ENCODE results near the gene CAVIN4. TPM values are rescaled to one million over a fixed set of nuclear protein-coding genes. Genes with fewer than 3 reads are reported as not detected.

The CAVIN4 gene
- total RNA-seq, 1 donor from 2014 or later = 0.62 TPM

DNA sequence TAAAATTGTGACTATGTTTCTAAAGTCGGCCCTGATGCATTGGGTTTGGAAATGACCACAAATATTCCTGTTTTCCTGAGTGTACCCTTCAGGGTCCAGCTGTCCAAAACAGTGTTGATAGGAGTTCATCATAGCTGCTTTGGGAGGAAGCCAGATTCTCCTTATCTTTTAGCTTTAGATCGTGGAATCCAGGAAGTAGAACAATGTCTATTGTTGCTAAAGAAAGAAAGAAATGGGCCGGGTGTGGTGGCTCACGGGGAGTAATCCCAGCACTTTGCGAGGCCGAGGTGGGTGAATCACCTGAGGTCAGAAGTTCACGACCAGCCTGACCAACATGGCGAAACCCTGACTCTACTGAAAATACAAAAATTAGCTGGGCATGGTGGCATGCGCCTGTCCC lies 9.5 kb downstream of the CAVIN4 start:
- Mint-ChIP-seq H3K4me3 (ENCODE audit: unreplicated experiment) (no peak overlapping the region), H3K4me1 (ENCODE audit: low read depth) (peaks cover 3% of the 10 kb centered on the region), H3K9me3 (ENCODE audit: low read depth) (no peaks in the 10 kb centered on the region), H3K27ac (ENCODE audit: unreplicated experiment) (no peak overlapping the region), H3K36me3 (ENCODE audit: low read depth) (peaks cover 1% of the 10 kb centered on the region), H3K27me3 (ENCODE audit: low read depth) (no peaks in the 10 kb centered on the region)
- TF ChIP-seq, protein P1, sequence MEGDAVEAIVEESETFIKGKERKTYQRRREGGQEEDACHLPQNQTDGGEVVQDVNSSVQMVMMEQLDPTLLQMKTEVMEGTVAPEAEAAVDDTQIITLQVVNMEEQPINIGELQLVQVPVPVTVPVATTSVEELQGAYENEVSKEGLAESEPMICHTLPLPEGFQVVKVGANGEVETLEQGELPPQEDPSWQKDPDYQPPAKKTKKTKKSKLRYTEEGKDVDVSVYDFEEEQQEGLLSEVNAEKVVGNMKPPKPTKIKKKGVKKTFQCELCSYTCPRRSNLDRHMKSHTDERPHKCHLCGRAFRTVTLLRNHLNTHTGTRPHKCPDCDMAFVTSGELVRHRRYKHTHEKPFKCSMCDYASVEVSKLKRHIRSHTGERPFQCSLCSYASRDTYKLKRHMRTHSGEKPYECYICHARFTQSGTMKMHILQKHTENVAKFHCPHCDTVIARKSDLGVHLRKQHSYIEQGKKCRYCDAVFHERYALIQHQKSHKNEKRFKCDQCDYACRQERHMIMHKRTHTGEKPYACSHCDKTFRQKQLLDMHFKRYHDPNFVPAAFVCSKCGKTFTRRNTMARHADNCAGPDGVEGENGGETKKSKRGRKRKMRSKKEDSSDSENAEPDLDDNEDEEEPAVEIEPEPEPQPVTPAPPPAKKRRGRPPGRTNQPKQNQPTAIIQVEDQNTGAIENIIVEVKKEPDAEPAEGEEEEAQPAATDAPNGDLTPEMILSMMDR (IDR thresholded peaks at IDR 0.05) = no peak
- no peak for DNase-seq (ENCODE audit: low spot score)

DNA sequence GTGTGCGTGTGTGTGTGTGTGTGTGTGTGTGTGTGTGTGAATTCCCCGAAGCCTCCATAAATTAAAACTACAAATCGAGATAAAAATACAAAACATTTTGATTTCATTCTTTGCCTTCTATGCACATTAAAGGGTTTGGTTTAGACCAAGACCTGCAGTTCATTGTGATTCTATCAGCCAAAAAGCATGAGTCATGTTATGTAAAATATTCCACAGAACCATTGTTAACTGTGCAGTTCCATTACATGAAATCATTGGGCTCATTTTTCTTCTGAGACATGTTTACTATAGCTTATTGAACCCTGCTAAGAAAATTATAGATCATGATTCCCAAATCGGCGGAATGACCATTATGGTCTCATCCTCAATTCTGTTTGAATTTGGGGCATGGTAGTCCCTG lies 11.7 kb downstream of the CAVIN4 start:
- H3K36me3 Mint-ChIP-seq (ENCODE audit: low read depth) = no peaks in the 10 kb centered on the region
- H3K4me1 Mint-ChIP-seq (ENCODE audit: low read depth) = peaks cover 3% of the 10 kb centered on the region
- no peak for DNase-seq (ENCODE audit: low spot score)
- H3K27ac Mint-ChIP-seq (ENCODE audit: unreplicated experiment) = no peak overlapping the region
- no peaks in the 10 kb centered on the region for H3K9me3 Mint-ChIP-seq (ENCODE audit: low read depth)
- H3K27me3 Mint-ChIP-seq (ENCODE audit: low read depth) = no peaks in the 10 kb centered on the region
- TF ChIP-seq, protein P1 (IDR thresholded peaks at IDR 0.05) = no peak
- H3K4me3 Mint-ChIP-seq (ENCODE audit: unreplicated experiment) = no peak overlapping the region

DNA sequence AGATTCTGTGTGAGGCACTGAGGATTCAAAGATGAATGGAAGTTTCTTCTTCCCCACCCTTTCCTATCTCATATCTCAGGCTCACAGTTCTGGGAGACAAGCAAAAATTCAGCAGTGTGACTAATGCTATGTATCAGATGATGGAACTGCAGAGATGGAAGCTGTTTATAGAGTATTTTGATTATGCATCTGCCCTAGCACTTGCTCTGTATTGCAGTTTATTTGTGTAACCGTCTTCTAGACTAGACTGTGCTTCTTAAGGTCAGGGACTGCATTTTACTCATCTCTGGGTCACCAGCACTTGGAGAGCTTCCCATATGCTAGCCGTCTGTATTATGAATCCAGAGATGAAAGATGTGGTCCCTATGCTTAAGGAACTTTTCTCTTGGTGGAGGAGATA lies 12.6 kb downstream of the CAVIN4 start:
- TF ChIP-seq, protein P1 (IDR thresholded peaks at IDR 0.05) = no peak
- no peaks in the 10 kb centered on the region for H3K9me3 Mint-ChIP-seq (ENCODE audit: low read depth)
- H3K27ac Mint-ChIP-seq (ENCODE audit: unreplicated experiment) = no peak overlapping the region
- H3K4me1 Mint-ChIP-seq (ENCODE audit: low read depth) = peaks cover 6% of the 10 kb centered on the region
- DNase-seq (ENCODE audit: low spot score) = no peak
- no peaks in the 10 kb centered on the region for H3K27me3 Mint-ChIP-seq (ENCODE audit: low read depth)
- H3K4me3 Mint-ChIP-seq (ENCODE audit: unreplicated experiment) = no peak overlapping the region
- H3K36me3 Mint-ChIP-seq (ENCODE audit: low read depth) = no peaks in the 10 kb centered on the region

DNA sequence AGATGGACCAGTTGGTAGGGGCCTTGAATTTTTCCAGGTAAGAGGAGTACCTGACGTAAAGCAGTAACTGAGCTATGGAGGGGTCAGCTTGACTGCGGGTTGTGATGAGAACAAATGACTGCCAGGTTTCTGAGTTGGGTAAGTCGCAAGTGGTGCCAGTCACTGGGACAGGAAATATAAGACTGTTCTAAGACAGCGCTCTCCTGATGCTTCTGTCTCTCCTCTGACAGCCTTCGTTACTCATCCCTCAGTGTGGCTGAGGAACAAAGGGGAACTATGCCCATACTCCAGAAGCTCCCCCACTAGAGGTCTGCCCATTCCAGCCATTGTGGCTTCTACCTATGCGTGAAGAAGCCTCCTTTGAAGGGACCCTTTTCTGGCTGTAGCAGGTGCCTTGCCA lies 13.3 kb downstream of the CAVIN4 start:
- Mint-ChIP-seq H3K27ac (ENCODE audit: unreplicated experiment) (no peak overlapping the region), H3K9me3 (ENCODE audit: low read depth) (no peaks in the 10 kb centered on the region), H3K36me3 (ENCODE audit: low read depth) (no peaks in the 10 kb centered on the region), H3K4me1 (ENCODE audit: low read depth) (peaks cover 7% of the 10 kb centered on the region), H3K4me3 (ENCODE audit: unreplicated experiment) (no peak overlapping the region), H3K27me3 (ENCODE audit: low read depth) (no peaks in the 10 kb centered on the region)
- DNase-seq (ENCODE audit: low spot score) = no peak
- TF ChIP-seq, protein P1 (IDR thresholded peaks at IDR 0.05) = no peak

DNA sequence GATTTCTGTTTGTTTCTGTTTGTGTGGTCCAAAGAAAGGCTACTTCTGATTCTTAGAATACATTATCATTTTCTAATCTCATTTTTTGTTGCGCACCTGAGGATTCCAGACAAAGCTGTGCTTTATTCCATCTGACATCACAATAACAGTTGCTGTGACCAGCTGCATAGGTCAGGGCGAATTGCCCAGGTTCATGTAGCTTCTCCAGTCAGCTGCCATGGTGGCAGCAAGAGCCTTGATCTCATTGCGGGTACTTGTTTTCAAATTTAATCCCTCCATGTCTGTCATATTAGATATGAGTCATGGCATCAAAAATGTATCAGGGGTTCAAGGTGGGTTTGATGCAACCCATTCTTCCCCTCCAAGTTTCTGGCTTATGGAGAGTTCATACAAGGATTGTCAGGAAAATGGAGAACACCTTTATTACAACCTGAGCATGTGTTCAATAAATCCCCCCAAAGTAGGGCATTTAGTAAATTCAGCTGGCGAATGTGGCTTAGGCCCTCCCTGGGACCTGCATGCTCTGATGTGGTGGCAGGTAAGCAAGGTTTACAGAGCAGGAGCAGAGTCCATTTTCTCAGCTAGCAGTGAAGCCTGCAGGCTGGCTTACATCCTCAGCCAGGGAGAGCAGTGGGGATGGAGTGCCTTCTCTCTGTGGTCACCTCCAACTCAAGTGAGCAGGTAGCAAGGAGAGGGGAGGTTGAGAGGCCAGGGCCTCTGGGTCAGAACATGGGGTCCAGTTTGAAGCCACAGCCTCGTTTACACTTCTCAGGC lies 13.9 kb downstream of the CAVIN4 start:
- Mint-ChIP-seq H3K27me3 (ENCODE audit: low read depth) (peaks cover 2% of the 10 kb centered on the region), H3K9me3 (ENCODE audit: low read depth) (no peaks in the 10 kb centered on the region), H3K27ac (ENCODE audit: unreplicated experiment) (no peak overlapping the region), H3K4me1 (ENCODE audit: low read depth) (peaks cover 7% of the 10 kb centered on the region), H3K4me3 (ENCODE audit: unreplicated experiment) (no peak overlapping the region), H3K36me3 (ENCODE audit: low read depth) (no peaks in the 10 kb centered on the region)
- TF ChIP-seq, protein P1 (IDR thresholded peaks at IDR 0.05) = no peak
- DNase-seq (ENCODE audit: low spot score) = no peak

Data from chondrocyte (in vitro differentiated cells).